Panc1 (cell line): ENCODE data around the gene ROBO1. TPM values are rescaled to one million over a fixed set of nuclear protein-coding genes. Genes with fewer than 3 reads are reported as not detected.

Experiments used
- ATAC-seq: fragments of 200-7000 bp; cut with Tn5 transposase; 2 replicates; pipeline ENCODE4 v1.9.1; 2020; ENCODE audit warnings: mild to moderate bottlenecking, moderate library complexity
- BruUV-seq: library from RNA; stranded (reverse); fragments of 400-500 nt; replicated peaks from 2 replicates; lab custom pipeline; 2021; lab: Mats Ljungman, UMichigan
- CTCF ChIA-PET: fragments of 300-600 bp; sonication (Branson Sonifier 250); formaldehyde crosslinking; loops from one replicate; lab custom pipeline; 2022; ENCODE audit warnings: antibody characterized with exemption; lab: Charles Lee
- POLR2A ChIA-PET: fragments of 300-600 bp; sonication (Branson Sonifier 250); formaldehyde crosslinking; loops from one replicate; lab custom pipeline; 2022; ENCODE audit warnings: antibody characterized with exemption; lab: Charles Lee
- DNase-seq: peaks from one replicate; pipeline ENCODE4 v3.0.0-alpha.2; 2010; ENCODE audit warnings: low read depth, low spot score
- H3K27ac ChIP-seq: 2 replicates; pipeline ENCODE4 v1.5.1; 2011; ENCODE audit warnings: mild to moderate bottlenecking, low read length, inconsistent platforms
- H3K27me3 ChIP-seq: fragments of 200-500 bp; sonication (Bioruptor generic); 2 replicates; pipeline ENCODE4 v1.6.0; 2014; ENCODE audit warnings: low read length, inconsistent platforms; ENCODE audit not compliant: control insufficient read depth, insufficient read depth
- H3K36me3 ChIP-seq: fragments of 200-500 bp; sonication (Bioruptor generic); 2 replicates; pipeline ENCODE4 v1.5.1; 2014; ENCODE audit warnings: inconsistent platforms, mild to moderate bottlenecking, low read length, moderate library complexity; ENCODE audit not compliant: control insufficient read depth, insufficient read depth
- H3K4me1 ChIP-seq: 2 replicates; pipeline ENCODE4 v1.5.1; 2011; ENCODE audit warnings: inconsistent platforms, mild to moderate bottlenecking, low read length, moderate library complexity; ENCODE audit not compliant: control insufficient read depth, insufficient read depth
- H3K4me3 ChIP-seq, 2 experiments: 2 replicates each; pipeline ENCODE4 v1.5.1; 2011 to 2012; ENCODE audit warnings: low read depth in 2 of 2, low read length in 2 of 2, mild to moderate bottlenecking in 2 of 2, inconsistent platforms in 1 of 2, moderate library complexity in 1 of 2
- H3K9me3 ChIP-seq: fragments of 200-500 bp; sonication (Bioruptor generic); 2 replicates; pipeline ENCODE4 v1.5.1; 2014; ENCODE audit warnings: low read depth, mild to moderate bottlenecking, inconsistent platforms, low read length, moderate library complexity; ENCODE audit not compliant: control insufficient read depth, insufficient read depth
- CTCF ChIP-seq: fragments of 450-650 bp; IDR thresholded peaks from 2 replicates; pipeline ENCODE4 v1.5.1; 2017; ENCODE audit warnings: mild to moderate bottlenecking
- POLR2AphosphoS5 ChIP-seq: IDR thresholded peaks from 2 replicates; pipeline ENCODE4 v1.6.1; 2012; ENCODE audit warnings: mild to moderate bottlenecking, low read depth, low read length, moderate library complexity
- REST ChIP-seq, 2 experiments: IDR thresholded peaks; 2 replicates each; pipeline ENCODE4 v1.6.1; 2011 to 2012; ENCODE audit warnings: low read depth in 2 of 2, control low read depth in 1 of 2, low read length in 1 of 2, mild to moderate bottlenecking in 1 of 2, moderate library complexity in 1 of 2; ENCODE audit not compliant: insufficient read depth in 1 of 2
- SIN3A ChIP-seq: IDR thresholded peaks from 2 replicates; pipeline ENCODE4 v1.6.1; 2012; ENCODE audit warnings: low read depth, mild to moderate bottlenecking, low read length, moderate library complexity, borderline replicate concordance; ENCODE audit not compliant: insufficient read depth
- TCF7L2 ChIP-seq: IDR thresholded peaks from 2 replicates; pipeline ENCODE4 v1.6.1; 2011; ENCODE audit warnings: mild to moderate bottlenecking, low read depth, low read length, inconsistent platforms
- in situ Hi-C: cut with HindIII; loops from 2 replicates; pipeline ENCODE4 v1.10.0; 2016; ENCODE audit warnings: low sequenced_read_pairs, low pct_unique_long_range_greater_than_20kb
- intact Hi-C: fragments of 100-400 bp; cut with micrococcal nuclease; formaldehyde crosslinking; loops from one replicate; pipeline ENCODE4 v1.10.0; 2022; ENCODE audit not compliant: unreplicated experiment
- total RNA-seq: library from RNA; stranded (reverse); gene quantifications from one replicate; pipeline ENCODE4 v1.2.1, GENCODE V29; 2021; ENCODE audit not compliant: unreplicated experiment

The ROBO1 gene
- total RNA-seq, 1 experiment from 2014 or later: 61.6 TPM

- Histone ChIP-seq H3K4me3 (no peak overlapping the region), H3K4me1 (peaks cover 9% of the 10 kb centered on the region), H3K36me3 (no peaks in the 10 kb centered on the region), H3K27ac (peak overlapping the region; percentile 75; the same call in 1 of the 2 replicates), H3K27me3 (no peaks in the 10 kb centered on the region), H3K9me3 (no peaks in the 10 kb centered on the region)
- BruUV-seq: no TSS peak
- peak; percentile 84 for ATAC-seq
- ChIA-PET POLR2A (interaction anchor here (0.5 kb wide), 1 partner anchor 72 kb away, joined by 4 read pairs; no protein-coding TSS in a partner anchor), CTCF (no interaction called here)
- in situ Hi-C loops (no loop called here), intact Hi-C loops (loop anchor here (10.0 kb wide), 2 partner anchors 46 to 96 kb away; no protein-coding TSS in a partner anchor)
- TF ChIP-seq POLR2AphosphoS5 (no peak), CTCF (no peak), TCF7L2 (no peak), SIN3A (no peak), REST (IDR thresholded peaks at IDR 0.05; ENCODE audit: insufficient read depth in 1 of 2, low read depth in 2 of 2, low read length in 1 of 2) (no peak)
- DNase-seq: no peak
Measured at GRCh38 chr3:78919021-78919755, 848.6 kb downstream of the ROBO1 start.

- intact Hi-C loops (loop anchor here (10.0 kb wide), 2 partner anchors 46 to 96 kb away; no protein-coding TSS in a partner anchor), in situ Hi-C loops (no loop called here)
- BruUV-seq: no TSS peak
- no peak for TF ChIP-seq POLR2AphosphoS5
- TF ChIP-seq SIN3A: no peak
- no peak for TF ChIP-seq CTCF
- TF ChIP-seq TCF7L2: no peak
- no peak for TF ChIP-seq REST (IDR thresholded peaks at IDR 0.05; ENCODE audit: insufficient read depth in 1 of 2, low read depth in 2 of 2, low read length in 1 of 2)
- Histone ChIP-seq H3K27me3 (no peaks in the 10 kb centered on the region), H3K36me3 (no peaks in the 10 kb centered on the region), H3K4me1 (peaks cover 9% of the 10 kb centered on the region), H3K4me3 (no peak overlapping the region), H3K27ac (peak overlapping the region; percentile 75), H3K9me3 (no peaks in the 10 kb centered on the region)
- ATAC-seq (no peak), DNase-seq (no peak)
- CTCF ChIA-PET: no interaction called here
- POLR2A ChIA-PET: no interaction called here
Measured at GRCh38 chr3:78918361-78919020, 849.3 kb downstream of the ROBO1 start.
